H9 (cell line): ENCODE data around the gene ART3. TPM values are rescaled to one million over a fixed set of nuclear protein-coding genes. Genes with fewer than 3 reads are reported as not detected.

Experiments
- DNase-seq: peaks from one replicate; pipeline ENCODE4 v3.0.0-alpha.2; 2017
- H2AFZ ChIP-seq: one replicate; pipeline ENCODE4 v1.6.1; 2013; ENCODE audit warnings: mild to moderate bottlenecking, low read length, control low read depth, moderate library complexity
- H2AK5ac ChIP-seq: 2 replicates; pipeline ENCODE4 v1.6.1; 2013; ENCODE audit warnings: low read length, control low read depth, mixed read lengths; ENCODE audit not compliant: insufficient read length
- H2BK120ac ChIP-seq: one replicate; pipeline ENCODE4 v1.6.1; 2013; ENCODE audit warnings: low read depth, mild to moderate bottlenecking, low read length, control low read depth, inconsistent platforms; ENCODE audit not compliant: poor library complexity, severe bottlenecking
- H2BK12ac ChIP-seq: 2 replicates; pipeline ENCODE4 v1.6.1; 2013; ENCODE audit warnings: low read length, control low read depth, mixed read lengths, low read depth; ENCODE audit not compliant: insufficient read length
- H2BK15ac ChIP-seq: 2 replicates; pipeline ENCODE4 v1.6.1; 2013; ENCODE audit warnings: low read depth, low read length, control low read depth
- H2BK20ac ChIP-seq: one replicate; pipeline ENCODE4 v1.6.1; 2013; ENCODE audit warnings: low read depth, mild to moderate bottlenecking, low read length, control low read depth, inconsistent platforms; ENCODE audit not compliant: poor library complexity, severe bottlenecking
- H2BK5ac ChIP-seq: 2 replicates; pipeline ENCODE4 v1.6.1; 2013; ENCODE audit warnings: low read length, control low read depth, mixed read lengths; ENCODE audit not compliant: insufficient read length
- H3K14ac ChIP-seq: 2 replicates; pipeline ENCODE4 v1.6.1; 2013; ENCODE audit warnings: low read length, control low read depth; ENCODE audit not compliant: insufficient read depth
- H3K18ac ChIP-seq: 2 replicates; pipeline ENCODE4 v1.6.1; 2013; ENCODE audit warnings: low read depth, mild to moderate bottlenecking, mixed read lengths, low read length, control low read depth; ENCODE audit not compliant: insufficient read length
- H3K23ac ChIP-seq: 2 replicates; pipeline ENCODE4 v1.6.1; 2013; ENCODE audit warnings: low read length, control low read depth, mixed read lengths, low read depth; ENCODE audit not compliant: insufficient read length
- H3K23me2 ChIP-seq: 2 replicates; pipeline ENCODE4 v1.6.1; 2013; ENCODE audit warnings: low read depth, mild to moderate bottlenecking, mixed read lengths, low read length, control low read depth; ENCODE audit not compliant: insufficient read length, poor library complexity, severe bottlenecking
- H3K27ac ChIP-seq: 2 replicates; pipeline ENCODE4 v1.5.1; 2013; ENCODE audit warnings: low read length, control low read depth, mixed read lengths, low read depth; ENCODE audit not compliant: insufficient read length
- H3K27me3 ChIP-seq: 2 replicates; pipeline ENCODE4 v1.6.1; 2013; ENCODE audit warnings: low read length, control low read depth, inconsistent platforms; ENCODE audit not compliant: insufficient read depth
- H3K4ac ChIP-seq: 2 replicates; pipeline ENCODE4 v1.6.1; 2013; ENCODE audit warnings: low read depth, mild to moderate bottlenecking, control low read depth, inconsistent platforms, low read length, moderate library complexity
- H3K4me1 ChIP-seq: 2 replicates; pipeline ENCODE4 v1.6.1; 2013; ENCODE audit warnings: low read length, control low read depth, inconsistent platforms; ENCODE audit not compliant: insufficient read depth
- H3K4me2 ChIP-seq: 2 replicates; pipeline ENCODE4 v1.6.1; 2013; ENCODE audit warnings: low read length, control low read depth, mixed read lengths; ENCODE audit not compliant: insufficient read length, insufficient read depth
- H3K56ac ChIP-seq: 2 replicates; pipeline ENCODE4 v1.6.1; 2013; ENCODE audit warnings: low read depth, mild to moderate bottlenecking, mixed read lengths, low read length, control low read depth; ENCODE audit not compliant: insufficient read length
- H3K79me1 ChIP-seq: 2 replicates; pipeline ENCODE4 v1.6.1; 2013; ENCODE audit warnings: low read depth, mild to moderate bottlenecking, moderate library complexity, low read length, control low read depth, inconsistent platforms; ENCODE audit not compliant: insufficient read depth, poor library complexity, severe bottlenecking
- H3K79me2 ChIP-seq: 2 replicates; pipeline ENCODE4 v1.6.1; 2013; ENCODE audit warnings: low read length, control low read depth, inconsistent platforms; ENCODE audit not compliant: insufficient read depth
- H3K9ac ChIP-seq: 2 replicates; pipeline ENCODE4 v1.6.1; 2013; ENCODE audit warnings: low read length, control low read depth, mixed read lengths; ENCODE audit not compliant: insufficient read length; ENCODE audit errors: extremely low read depth
- H3K9me3 ChIP-seq: one replicate; pipeline ENCODE4 v1.6.1; 2013; ENCODE audit warnings: low read depth, low read length, inconsistent platforms; ENCODE audit not compliant: control insufficient read depth
- H3T11ph ChIP-seq: one replicate; pipeline ENCODE4 v1.6.1; 2013; ENCODE audit warnings: mild to moderate bottlenecking, low read length, control low read depth, inconsistent platforms
- H4K20me1 ChIP-seq: one replicate; pipeline ENCODE4 v1.6.1; 2013; ENCODE audit not compliant: control insufficient read depth, insufficient read length, insufficient read depth
- H4K5ac ChIP-seq: 2 replicates; pipeline ENCODE4 v1.6.1; 2013; ENCODE audit warnings: low read depth, mild to moderate bottlenecking, mixed read lengths, low read length, control low read depth; ENCODE audit not compliant: insufficient read length
- H4K8ac ChIP-seq: replicated peaks from 2 replicates; pipeline ENCODE4 v1.6.1; 2013; ENCODE audit warnings: low read length, control low read depth, mixed read lengths, low read depth; ENCODE audit not compliant: insufficient read length
- H4K91ac ChIP-seq: 2 replicates; pipeline ENCODE4 v1.6.1; 2013; ENCODE audit warnings: low read depth, mild to moderate bottlenecking, moderate library complexity, mixed read lengths, low read length, control low read depth; ENCODE audit not compliant: insufficient read length
- H3K27ac Mint-ChIP-seq, 3 experiments: 2 replicates in 2 of 3; 3 replicates in 1 of 3; pipeline ENCODE4 v1.8.0; 2020 to 2021; ENCODE audit warnings: mixed read lengths in 3 of 3, mild to moderate bottlenecking in 1 of 3, moderate library complexity in 1 of 3
- H3K27me3 Mint-ChIP-seq: 2 replicates; pipeline ENCODE4 v1.8.0; 2021; ENCODE audit warnings: low read depth, mild to moderate bottlenecking, moderate library complexity, mixed read lengths
- H3K36me3 Mint-ChIP-seq, 3 experiments: 2 replicates in 2 of 3; 3 replicates in 1 of 3; pipeline ENCODE4 v1.8.0; 2020 to 2021; ENCODE audit warnings: low read depth in 3 of 3, mixed read lengths in 3 of 3; ENCODE audit not compliant: insufficient read depth in 1 of 3
- H3K4me1 Mint-ChIP-seq, 2 experiments: 2 replicates each; pipeline ENCODE4 v1.8.0; 2020; ENCODE audit warnings: mixed read lengths in 2 of 2
- H3K4me3 Mint-ChIP-seq, 2 experiments: 2 replicates in 1 of 2; 3 replicates in 1 of 2; pipeline ENCODE4 v1.8.0; 2020 to 2021; ENCODE audit warnings: mild to moderate bottlenecking in 2 of 2, mixed read lengths in 2 of 2, moderate library complexity in 1 of 2
- H3K9me3 Mint-ChIP-seq, 2 experiments: 2 replicates in 1 of 2; 3 replicates in 1 of 2; pipeline ENCODE4 v1.8.0; 2020; ENCODE audit warnings: mild to moderate bottlenecking in 2 of 2, mixed read lengths in 2 of 2, moderate library complexity in 1 of 2
- WGBS: extraction: QIAGEN DNeasy Blood & Tissue Kit; methylation state at CpG from one replicate; pipeline ENCODE4 v1.1.7; 2013; ENCODE audit warnings: missing lambda C conversion rate, low lambda C conversion rate, mixed read lengths; ENCODE audit not compliant: insufficient read length; ENCODE audit errors: extremely low coverage; 5-methylcytosine and 5-hydroxymethylcytosine counted together
- total RNA-seq: library from RNA; stranded (reverse); gene quantifications from 2 replicates; pipeline ENCODE4 v1.2.1, GENCODE V29; 2021
- TF ChIP-seq, protein P1 (sequence below): fragments of 200-600 bp; sonication (generic); conservative IDR thresholded peaks from 3 replicates; pipeline ENCODE4 v1.8.0; 2021; ENCODE audit warnings: antibody characterized with exemption, mild to moderate bottlenecking

ART3 gene
- total RNA-seq, 1 experiment from 2014 or later, result 0.74 TPM

DNA sequence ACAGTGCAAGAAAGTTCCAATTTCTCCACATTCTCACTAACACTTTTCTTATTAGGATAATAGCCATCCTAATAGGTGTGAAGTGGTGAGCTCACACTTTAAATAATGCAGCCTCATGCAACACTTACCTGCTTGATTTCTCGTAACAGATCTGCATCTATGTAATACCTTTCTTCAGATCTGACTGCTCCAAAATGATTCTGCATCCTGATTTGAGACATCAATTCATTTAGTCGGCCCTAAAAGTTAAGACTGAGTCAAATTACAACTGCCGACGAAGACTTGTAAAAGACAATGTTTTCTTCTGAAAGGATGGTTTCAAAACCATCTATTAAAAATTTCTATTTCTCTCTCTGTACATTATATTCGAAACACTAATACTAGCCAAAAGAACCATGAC is 43.0 kb downstream of the ART3 start:
- DNase-seq, result no peak
- Mint-ChIP-seq H3K27ac (no peak overlapping the region), H3K4me3 (no peak overlapping the region), H3K36me3 (peaks cover 40 to 85% (median 77%) of the 10 kb centered on the region in 3 experiments), H3K9me3 (no peaks in the 10 kb centered on the region), H3K27me3 (no peaks in the 10 kb centered on the region), H3K4me1 (no peaks in the 10 kb centered on the region)
- no peak overlapping the region for H3K4ac ChIP-seq
- no peaks in the 10 kb centered on the region for H3K79me1 ChIP-seq
- no peaks in the 10 kb centered on the region for H4K20me1 ChIP-seq
- H3K56ac ChIP-seq, result no peak overlapping the region
- H2BK20ac ChIP-seq, result no peak overlapping the region
- H3K23me2 ChIP-seq, result no peaks in the 10 kb centered on the region
- H3K18ac ChIP-seq, result no peak overlapping the region
- H3K27ac ChIP-seq, result no peak overlapping the region
- no peaks in the 10 kb centered on the region for H3K9me3 ChIP-seq
- no peaks in the 10 kb centered on the region for H3K79me2 ChIP-seq
- H3K14ac ChIP-seq, result no peak overlapping the region
- H3K27me3 ChIP-seq, result no peaks in the 10 kb centered on the region
- H3K9ac ChIP-seq, result no peak overlapping the region
- no peak overlapping the region for H4K8ac ChIP-seq
- no CpG with 5 or more reads among the region's 5 CpGs for WGBS
- no peak overlapping the region for H4K91ac ChIP-seq
- H2AK5ac ChIP-seq, result no peak overlapping the region
- no peak overlapping the region for H3K4me2 ChIP-seq
- H3K4me1 ChIP-seq, result no peaks in the 10 kb centered on the region
- H2BK12ac ChIP-seq, result no peak overlapping the region
- no peak overlapping the region for H3K23ac ChIP-seq
- H2AFZ ChIP-seq, result no peak overlapping the region
- no peak overlapping the region for H2BK15ac ChIP-seq
- H4K5ac ChIP-seq, result no peak overlapping the region
- H2BK5ac ChIP-seq, result no peak overlapping the region
- TF ChIP-seq, protein P1, sequence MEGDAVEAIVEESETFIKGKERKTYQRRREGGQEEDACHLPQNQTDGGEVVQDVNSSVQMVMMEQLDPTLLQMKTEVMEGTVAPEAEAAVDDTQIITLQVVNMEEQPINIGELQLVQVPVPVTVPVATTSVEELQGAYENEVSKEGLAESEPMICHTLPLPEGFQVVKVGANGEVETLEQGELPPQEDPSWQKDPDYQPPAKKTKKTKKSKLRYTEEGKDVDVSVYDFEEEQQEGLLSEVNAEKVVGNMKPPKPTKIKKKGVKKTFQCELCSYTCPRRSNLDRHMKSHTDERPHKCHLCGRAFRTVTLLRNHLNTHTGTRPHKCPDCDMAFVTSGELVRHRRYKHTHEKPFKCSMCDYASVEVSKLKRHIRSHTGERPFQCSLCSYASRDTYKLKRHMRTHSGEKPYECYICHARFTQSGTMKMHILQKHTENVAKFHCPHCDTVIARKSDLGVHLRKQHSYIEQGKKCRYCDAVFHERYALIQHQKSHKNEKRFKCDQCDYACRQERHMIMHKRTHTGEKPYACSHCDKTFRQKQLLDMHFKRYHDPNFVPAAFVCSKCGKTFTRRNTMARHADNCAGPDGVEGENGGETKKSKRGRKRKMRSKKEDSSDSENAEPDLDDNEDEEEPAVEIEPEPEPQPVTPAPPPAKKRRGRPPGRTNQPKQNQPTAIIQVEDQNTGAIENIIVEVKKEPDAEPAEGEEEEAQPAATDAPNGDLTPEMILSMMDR, result no peak
- no peak overlapping the region for H3T11ph ChIP-seq
- no peak overlapping the region for H2BK120ac ChIP-seq
